NT2/D1 (cell line): ENCODE data around the gene ERICH4.
"Not testable (repeated sequence)": the region's sequence is repeated elsewhere in the genome, so short reads cannot be mapped to it uniquely, and the experiment has no call there.

Source experiments
- SUZ12 ChIP-seq: IDR thresholded peaks from 2 replicates; pipeline ENCODE4 v1.6.1; 2011; ENCODE audit not compliant: insufficient read length, insufficient read depth; ENCODE audit errors: extremely low read depth
- YY1 ChIP-seq: IDR thresholded peaks from 2 replicates; pipeline ENCODE4 v1.6.1; 2011; ENCODE audit not compliant: insufficient read length, insufficient read depth
- ZNF274 ChIP-seq: IDR thresholded peaks from 2 replicates; pipeline ENCODE4 v1.6.1; 2011; ENCODE audit warnings: mild to moderate bottlenecking, low read depth, low read length

- not testable (repeated sequence) for TF ChIP-seq YY1, SUZ12, ZNF274
Measured at GRCh38 chr19:41435376-41435775, 7.6 kb upstream of the ERICH4 start.
